ENCODE results near the gene C15orf39.

C15orf39 gene

GRCh38 chr15:75195122-75195765, 6.4 kb upstream of the C15orf39 start:
- no peak for DNase-seq (ENCODE audit: low read depth in 2 of 3, low spot score in 2 of 3)

- DNase-seq (ENCODE audit: low read depth in 2 of 3, low spot score in 2 of 3), result no peak
Observed at GRCh38 chr15:75195766-75196241, 5.9 kb upstream of the C15orf39 start.

DNA sequence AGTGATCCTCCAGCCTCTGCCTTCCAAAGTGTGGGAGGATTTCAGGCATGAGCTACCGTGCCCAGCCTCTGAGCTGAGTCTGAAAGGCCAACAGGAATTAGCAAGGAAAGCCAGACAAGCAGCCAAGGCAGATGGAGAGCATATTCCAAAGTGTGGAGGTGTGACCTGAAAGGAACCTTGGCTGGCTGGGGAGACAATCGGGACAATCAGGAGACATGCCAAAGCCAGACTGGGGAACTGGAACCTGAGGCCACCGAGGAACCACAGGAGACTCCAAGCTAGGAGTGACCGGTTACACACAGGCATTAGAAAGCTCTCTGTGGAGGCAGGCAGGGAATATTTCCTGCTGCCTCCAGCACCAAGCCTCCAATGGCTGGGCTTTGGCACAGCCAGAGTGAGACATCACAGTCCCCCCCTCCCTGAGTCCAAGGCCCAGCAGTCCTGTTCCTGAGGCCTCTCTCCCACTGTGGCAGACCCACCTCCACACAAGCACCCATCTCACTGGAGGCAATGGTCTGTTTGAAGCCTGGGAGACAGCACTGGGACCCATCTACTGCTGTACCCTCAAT, 4.5 kb upstream of the C15orf39 start:
- no peak for DNase-seq (ENCODE audit: low read depth in 2 of 3, low spot score in 2 of 3)

DNA sequence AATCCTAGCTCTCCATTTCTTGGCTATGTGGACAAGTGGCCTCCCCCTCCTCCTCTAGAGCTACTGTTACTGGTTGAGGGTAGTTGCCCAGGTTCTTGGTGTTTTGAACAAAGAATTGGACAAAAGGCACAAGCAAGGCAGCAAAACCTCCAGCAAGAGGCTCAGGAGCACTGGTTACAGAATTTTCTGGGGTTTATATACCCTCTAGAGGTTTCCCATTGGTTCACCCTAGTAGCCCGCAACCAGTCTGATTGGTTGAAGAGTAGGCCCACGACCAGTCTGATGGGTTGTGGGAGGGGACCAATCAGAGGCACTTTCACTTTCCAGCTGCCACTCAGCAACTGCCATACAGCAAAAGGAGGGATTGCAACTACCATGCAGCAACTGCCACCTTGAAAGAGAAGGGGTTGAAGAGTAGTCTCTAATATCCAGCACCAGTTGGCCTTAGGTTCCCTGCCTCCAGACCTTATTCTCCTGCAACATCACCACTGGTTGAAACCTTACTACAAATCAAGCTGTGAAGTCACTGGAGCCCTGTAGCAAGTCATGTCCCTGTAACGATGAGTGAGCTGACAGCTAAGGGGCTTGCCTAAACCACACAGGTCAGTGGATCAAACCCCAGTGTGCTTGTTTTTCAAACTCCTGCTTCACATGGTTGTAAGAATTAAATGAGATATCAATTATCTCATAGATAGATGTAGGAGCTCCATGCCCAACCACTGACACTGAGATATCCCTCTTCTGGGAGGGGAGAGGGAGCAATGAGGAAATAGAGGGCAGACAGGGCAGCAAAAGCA, 2.9 kb upstream of the C15orf39 start:
- DNase-seq (ENCODE audit: low read depth in 2 of 3, low spot score in 2 of 3), result no peak

GRCh38 chr15:75199357-75199940, 2.2 kb upstream of the C15orf39 start:
- no peak for DNase-seq (ENCODE audit: low read depth in 2 of 3, low spot score in 2 of 3)

DNA sequence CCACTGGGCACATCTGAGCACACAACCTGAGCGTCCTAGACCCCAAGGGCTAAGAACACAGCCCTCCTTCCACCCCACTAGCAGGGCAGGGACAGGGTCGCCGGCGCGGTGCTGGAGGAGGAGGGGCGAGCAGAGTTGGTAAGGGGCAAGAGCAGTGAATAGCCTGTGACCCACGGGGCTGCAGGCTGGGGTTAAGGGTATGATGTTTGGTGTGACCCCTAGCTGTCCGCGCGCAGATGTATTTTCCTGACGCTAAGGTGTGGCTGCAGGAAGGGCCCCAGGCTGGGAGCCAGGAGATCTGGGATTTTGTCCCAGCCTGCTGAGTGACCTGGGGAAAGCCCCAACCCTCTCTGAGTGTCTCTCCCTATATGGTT, 1.3 kb upstream of the C15orf39 start:
- DNase-seq (ENCODE audit: low read depth in 2 of 3, low spot score in 2 of 3), result no peak

GRCh38 chr15:75200765-75201615, 692 bp upstream of the C15orf39 start:
- DNase-seq (ENCODE audit: low read depth in 2 of 3, low spot score in 2 of 3), result no peak

DNA sequence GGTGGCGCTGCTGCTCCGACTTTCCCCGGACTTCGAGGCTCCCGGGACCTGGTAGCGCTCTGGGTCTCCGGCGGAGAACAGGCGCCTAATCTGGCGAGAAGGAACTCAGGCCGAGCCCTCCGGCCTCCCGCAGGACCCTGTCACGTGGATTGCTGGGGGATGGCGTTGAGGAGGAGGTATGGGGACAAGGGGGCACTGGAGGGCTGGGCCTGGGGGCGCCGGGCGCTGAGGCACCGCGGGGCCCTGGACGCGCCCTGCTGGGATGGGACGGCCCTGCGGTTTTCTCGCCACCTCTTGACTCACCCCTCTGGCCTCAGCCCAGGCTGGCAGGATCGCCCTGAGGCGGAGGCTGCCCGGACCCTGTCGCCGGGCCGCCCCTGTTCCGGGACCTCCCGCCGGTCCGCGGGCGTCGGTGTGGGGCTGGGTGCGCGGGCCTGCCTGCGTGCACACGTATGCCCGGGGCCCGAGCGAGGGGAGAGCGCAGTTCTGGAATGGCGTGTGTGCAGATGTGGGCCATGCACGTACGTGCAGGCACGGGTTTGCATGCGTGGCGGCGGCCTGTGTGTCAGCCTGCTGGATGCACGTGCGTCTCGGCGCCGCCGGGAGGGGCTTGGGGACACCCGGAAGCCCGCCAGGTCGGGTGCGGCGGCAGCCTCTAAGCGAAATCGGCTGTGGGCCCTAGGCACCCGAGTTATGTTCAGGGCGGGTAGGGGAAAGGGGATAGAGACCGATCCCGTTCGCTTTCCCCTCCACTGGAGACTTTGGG, 752 bp downstream of the C15orf39 start:
- DNase-seq (ENCODE audit: low read depth in 2 of 3, low spot score in 2 of 3), result peak; percentile 47 to 65 (median 62)

- DNase-seq (ENCODE audit: low read depth in 2 of 3, low spot score in 2 of 3), result no peak
Observed at GRCh38 chr15:75203017-75203907, 1.6 kb downstream of the C15orf39 start.

DNA sequence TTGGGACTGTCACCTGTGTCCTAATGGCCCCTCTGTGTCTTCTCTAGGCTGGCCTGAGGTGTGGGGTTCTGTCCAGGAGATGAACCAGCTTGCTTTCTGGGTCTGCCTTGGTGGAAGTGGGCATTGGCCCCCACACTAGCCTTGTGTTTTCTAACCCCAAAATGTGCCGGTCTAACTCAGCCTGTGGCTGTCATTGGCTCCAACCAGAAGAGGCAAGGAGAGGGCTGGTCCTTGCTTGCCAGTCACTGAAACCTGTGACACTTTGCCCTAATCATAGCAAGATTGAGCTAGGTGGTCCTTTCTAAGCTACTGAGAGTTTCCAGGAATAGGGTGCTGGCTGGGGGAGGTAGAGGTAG, 2.2 kb downstream of the C15orf39 start:
- DNase-seq (ENCODE audit: low read depth in 2 of 3, low spot score in 2 of 3), result no peak

- DNase-seq (ENCODE audit: low read depth in 2 of 3, low spot score in 2 of 3), result peak; percentile 62 to 68 (median 66)
Observed at GRCh38 chr15:75204340-75205063, 2.8 kb downstream of the C15orf39 start.

DNA sequence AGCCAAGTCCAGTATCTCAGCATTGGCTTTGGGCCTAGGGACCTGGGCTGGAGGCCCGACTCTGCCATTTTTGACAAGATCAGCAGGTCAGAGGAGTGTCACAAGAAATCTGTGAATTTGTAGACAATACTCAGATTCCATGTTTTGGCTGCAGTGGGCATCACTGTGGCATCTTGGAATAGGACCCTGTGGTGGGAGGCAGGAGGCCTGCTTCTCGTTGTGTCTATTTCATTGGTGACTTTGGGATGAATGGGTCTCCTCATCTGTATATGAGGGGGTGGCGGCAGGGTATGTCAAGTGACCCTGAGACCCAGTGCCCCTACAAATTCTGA, 3.3 kb downstream of the C15orf39 start:
- DNase-seq (ENCODE audit: low read depth in 2 of 3, low spot score in 2 of 3), result no peak

DNA sequence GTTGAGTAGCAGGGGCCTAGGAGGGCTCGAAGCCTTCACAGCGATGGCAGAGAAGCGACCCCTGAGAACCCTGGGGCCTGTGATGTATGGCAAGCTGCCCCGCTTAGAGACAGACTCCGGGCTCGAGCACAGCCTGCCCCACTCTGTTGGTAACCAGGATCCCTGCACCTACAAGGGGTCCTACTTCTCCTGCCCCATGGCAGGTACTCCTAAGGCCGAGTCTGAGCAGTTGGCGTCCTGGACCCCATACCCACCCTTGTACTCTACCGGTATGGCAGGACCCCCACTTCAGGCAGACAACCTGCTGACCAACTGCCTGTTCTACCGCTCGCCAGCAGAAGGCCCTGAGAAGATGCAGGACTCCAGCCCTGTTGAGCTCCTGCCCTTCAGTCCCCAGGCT, 4.3 kb downstream of the C15orf39 start:
- no peak for DNase-seq (ENCODE audit: low read depth in 2 of 3, low spot score in 2 of 3)

- DNase-seq (ENCODE audit: low read depth in 2 of 3, low spot score in 2 of 3), result no peak
Observed at GRCh38 chr15:75206803-75207617, 5.3 kb downstream of the C15orf39 start.

- DNase-seq (ENCODE audit: low read depth in 2 of 3, low spot score in 2 of 3), result no peak
Observed at GRCh38 chr15:75207618-75208500, 6.2 kb downstream of the C15orf39 start.

- DNase-seq (ENCODE audit: low read depth in 2 of 3, low spot score in 2 of 3), result no peak
Observed at GRCh38 chr15:75208501-75209288, 7.0 kb downstream of the C15orf39 start.

Measured in activated CD8-positive, alpha-beta memory T cell treated with anti-CD3 and anti-CD28 coated beads for 48 hours (primary cell).